Osteoblast (primary cell): ENCODE measurements around the gene TRIM6. TPM values are rescaled to one million over a fixed set of nuclear protein-coding genes. Genes with fewer than 3 reads are reported as not detected.
"Not testable (repeated sequence)": the region's sequence is repeated elsewhere in the genome, so short reads cannot be mapped to it uniquely, and the experiment has no call there.

Source experiments
- DNase-seq: peaks from one replicate; pipeline ENCODE4 v3.0.0; 2011; ENCODE audit warnings: low spot score, mixed read lengths; ENCODE audit not compliant: insufficient read length; ENCODE audit errors: missing footprints
- H2AFZ ChIP-seq: 2 replicates; pipeline ENCODE4 v1.6.0; 2011; ENCODE audit warnings: mild to moderate bottlenecking, low read length
- H3K27ac ChIP-seq: 2 replicates; pipeline ENCODE4 v1.5.1; 2011; ENCODE audit warnings: mild to moderate bottlenecking, low read depth, low read length, moderate library complexity
- H3K27me3 ChIP-seq: 2 replicates; pipeline ENCODE4 v1.6.0; 2012; ENCODE audit warnings: mild to moderate bottlenecking, control low read depth, inconsistent platforms, low read length, moderate library complexity; ENCODE audit not compliant: insufficient read depth
- H3K36me3 ChIP-seq: 2 replicates; pipeline ENCODE4 v1.5.1; 2011; ENCODE audit warnings: mild to moderate bottlenecking, low read length, control low read depth, moderate library complexity; ENCODE audit not compliant: insufficient read depth
- H3K4me1 ChIP-seq: 2 replicates; pipeline ENCODE4 v1.5.1; 2011; ENCODE audit warnings: mild to moderate bottlenecking, low read length, control low read depth, moderate library complexity; ENCODE audit not compliant: insufficient read depth
- H3K4me2 ChIP-seq: 2 replicates; pipeline ENCODE4 v1.6.0; 2011; ENCODE audit warnings: mild to moderate bottlenecking, low read length; ENCODE audit not compliant: insufficient read depth
- H3K4me3 ChIP-seq: fragments of 200-600 bp; sonication (generic); 3 replicates; pipeline ENCODE4 v1.5.1; 2012; ENCODE audit warnings: mild to moderate bottlenecking, low read length, inconsistent platforms; ENCODE audit not compliant: insufficient read depth
- H3K79me2 ChIP-seq: 2 replicates; pipeline ENCODE4 v1.6.0; 2012; ENCODE audit warnings: mild to moderate bottlenecking, low read length, control low read depth, inconsistent platforms; ENCODE audit not compliant: insufficient read depth
- H3K9me3 ChIP-seq: 2 replicates; pipeline ENCODE4 v1.5.1; 2011; ENCODE audit warnings: low read depth, low read length, control low read depth
- H4K20me1 ChIP-seq: 2 replicates; pipeline ENCODE4 v1.6.0; 2012; ENCODE audit warnings: mild to moderate bottlenecking, low read length, control low read depth; ENCODE audit not compliant: insufficient read depth
- total RNA-seq: library from RNA; depleted of rRNA; stranded (reverse); fragments of >200 nt; gene quantifications from 2 replicates; pipeline ENCODE4 v1.2.3, GENCODE V29; 2012
- TF ChIP-seq, protein P1 (sequence below): IDR thresholded peaks from 2 replicates; pipeline ENCODE4 v1.5.1; 2011; ENCODE audit warnings: mild to moderate bottlenecking, low read depth, low read length, moderate library complexity; ENCODE audit errors: extremely low read depth

Gene TRIM6
- total RNA-seq, 1 donor = 3.6 TPM

DNA sequence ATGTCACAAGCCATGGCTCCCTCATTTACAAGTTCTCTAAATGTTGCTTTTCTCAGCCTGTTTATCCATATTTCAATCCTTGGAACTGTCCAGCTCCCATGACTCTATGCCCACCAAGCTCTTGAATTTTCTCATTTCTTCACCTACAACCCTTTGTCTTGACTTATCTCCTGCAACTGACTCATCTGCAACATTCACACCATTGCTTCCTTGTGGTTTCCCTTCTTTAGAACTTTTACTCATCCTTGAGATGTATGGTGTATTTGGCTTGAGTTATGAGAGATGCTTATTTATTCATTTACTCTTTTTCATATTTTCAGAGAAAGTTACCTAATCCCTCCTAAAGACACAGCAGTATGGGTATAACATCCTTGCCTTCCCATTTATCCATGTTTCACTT is 47.1 kb downstream of the TRIM6 start:
- Histone ChIP-seq H3K27me3 (no peaks in the 10 kb centered on the region), H3K9me3 (no peaks in the 10 kb centered on the region), H4K20me1 (no peaks in the 10 kb centered on the region), H3K36me3 (peaks cover 8% of the 10 kb centered on the region), H3K79me2 (no peaks in the 10 kb centered on the region), H3K4me3 (no peak overlapping the region), H3K27ac (no peak overlapping the region), H2AFZ (no peak overlapping the region), H3K4me1 (no peaks in the 10 kb centered on the region), H3K4me2 (no peak overlapping the region)
- DNase-seq = no peak
- TF ChIP-seq, protein P1, sequence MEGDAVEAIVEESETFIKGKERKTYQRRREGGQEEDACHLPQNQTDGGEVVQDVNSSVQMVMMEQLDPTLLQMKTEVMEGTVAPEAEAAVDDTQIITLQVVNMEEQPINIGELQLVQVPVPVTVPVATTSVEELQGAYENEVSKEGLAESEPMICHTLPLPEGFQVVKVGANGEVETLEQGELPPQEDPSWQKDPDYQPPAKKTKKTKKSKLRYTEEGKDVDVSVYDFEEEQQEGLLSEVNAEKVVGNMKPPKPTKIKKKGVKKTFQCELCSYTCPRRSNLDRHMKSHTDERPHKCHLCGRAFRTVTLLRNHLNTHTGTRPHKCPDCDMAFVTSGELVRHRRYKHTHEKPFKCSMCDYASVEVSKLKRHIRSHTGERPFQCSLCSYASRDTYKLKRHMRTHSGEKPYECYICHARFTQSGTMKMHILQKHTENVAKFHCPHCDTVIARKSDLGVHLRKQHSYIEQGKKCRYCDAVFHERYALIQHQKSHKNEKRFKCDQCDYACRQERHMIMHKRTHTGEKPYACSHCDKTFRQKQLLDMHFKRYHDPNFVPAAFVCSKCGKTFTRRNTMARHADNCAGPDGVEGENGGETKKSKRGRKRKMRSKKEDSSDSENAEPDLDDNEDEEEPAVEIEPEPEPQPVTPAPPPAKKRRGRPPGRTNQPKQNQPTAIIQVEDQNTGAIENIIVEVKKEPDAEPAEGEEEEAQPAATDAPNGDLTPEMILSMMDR = no peak

DNA sequence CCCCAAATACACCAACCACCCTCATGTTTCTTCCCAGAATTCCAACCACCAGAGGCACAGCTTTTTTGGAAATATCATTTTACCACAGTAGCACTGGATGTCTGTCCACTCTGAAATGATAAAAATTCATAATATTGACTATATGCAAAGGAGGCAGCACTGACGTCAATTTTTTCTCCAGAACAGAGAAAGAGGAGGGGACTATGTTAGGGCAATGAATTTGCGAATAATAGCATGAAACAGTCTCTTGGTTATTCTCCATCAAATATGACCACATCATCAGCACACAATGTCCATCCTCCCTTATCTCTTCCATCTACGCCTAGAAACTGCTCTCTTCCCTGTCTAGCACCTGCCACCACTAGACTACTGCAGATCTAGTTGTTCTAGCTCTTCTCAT is 49.7 kb downstream of the TRIM6 start:
- H3K79me2 ChIP-seq = no peaks in the 10 kb centered on the region
- DNase-seq = no peak
- no peak overlapping the region for H2AFZ ChIP-seq
- H3K4me1 ChIP-seq = no peaks in the 10 kb centered on the region
- no peak overlapping the region for H3K4me3 ChIP-seq
- no peaks in the 10 kb centered on the region for H3K27me3 ChIP-seq
- H3K27ac ChIP-seq = no peak overlapping the region
- no peaks in the 10 kb centered on the region for H3K9me3 ChIP-seq
- H3K36me3 ChIP-seq = peaks cover 8% of the 10 kb centered on the region
- H4K20me1 ChIP-seq = no peaks in the 10 kb centered on the region
- TF ChIP-seq, protein P1 = no peak
- no peak overlapping the region for H3K4me2 ChIP-seq

DNA sequence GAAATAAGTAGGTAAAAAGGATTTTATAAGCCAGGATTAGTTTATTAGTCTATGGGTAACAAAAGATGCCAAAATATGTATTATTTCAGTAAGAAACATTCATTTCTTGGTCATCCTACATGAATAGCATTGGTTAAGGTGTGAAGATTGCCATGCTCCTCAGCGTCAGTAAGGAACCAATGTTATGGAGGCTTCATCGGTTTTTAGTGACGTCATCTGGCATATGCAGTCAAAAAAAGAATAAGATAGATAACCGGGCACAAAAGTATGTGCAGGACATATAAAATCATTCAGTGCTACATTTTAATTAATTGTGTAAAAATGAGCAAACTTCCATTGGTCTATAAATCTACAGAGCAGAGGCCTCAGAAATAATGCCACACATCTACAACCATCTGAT is 59.0 kb downstream of the TRIM6 start:
- Histone ChIP-seq H3K4me3 (no peak overlapping the region), H3K36me3 (no peaks in the 10 kb centered on the region), H3K27ac (no peak overlapping the region), H3K4me1 (no peaks in the 10 kb centered on the region), H4K20me1 (no peaks in the 10 kb centered on the region), H3K79me2 (no peaks in the 10 kb centered on the region), H3K4me2 (no peak overlapping the region), H3K9me3 (no peaks in the 10 kb centered on the region), H3K27me3 (no peaks in the 10 kb centered on the region), H2AFZ (no peak overlapping the region)
- TF ChIP-seq, protein P1 = no peak
- DNase-seq = no peak

DNA sequence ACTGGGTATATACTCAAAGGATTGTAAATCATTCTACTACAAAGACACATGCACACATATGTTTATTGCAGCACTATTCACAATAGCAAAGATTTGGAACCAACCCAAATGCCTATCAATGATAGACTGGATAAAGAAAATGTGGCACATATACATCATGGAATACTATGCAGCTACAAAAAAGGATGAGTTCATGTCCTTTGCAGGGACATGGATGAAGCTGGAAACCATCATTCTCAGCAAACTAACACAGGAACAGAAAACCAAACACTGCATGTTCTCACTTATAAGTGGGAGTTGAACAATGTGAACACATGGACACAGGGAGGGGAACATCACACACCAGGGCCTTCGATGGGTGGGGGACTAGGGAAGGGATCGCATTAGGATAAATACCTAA is 60.5 kb downstream of the TRIM6 start:
- not testable (repeated sequence) for H3K4me2 ChIP-seq, H3K27me3 ChIP-seq, DNase-seq, H2AFZ ChIP-seq, H3K36me3 ChIP-seq, H3K4me3 ChIP-seq, H3K9me3 ChIP-seq, H4K20me1 ChIP-seq, H3K27ac ChIP-seq, H3K4me1 ChIP-seq, H3K79me2 ChIP-seq

DNA sequence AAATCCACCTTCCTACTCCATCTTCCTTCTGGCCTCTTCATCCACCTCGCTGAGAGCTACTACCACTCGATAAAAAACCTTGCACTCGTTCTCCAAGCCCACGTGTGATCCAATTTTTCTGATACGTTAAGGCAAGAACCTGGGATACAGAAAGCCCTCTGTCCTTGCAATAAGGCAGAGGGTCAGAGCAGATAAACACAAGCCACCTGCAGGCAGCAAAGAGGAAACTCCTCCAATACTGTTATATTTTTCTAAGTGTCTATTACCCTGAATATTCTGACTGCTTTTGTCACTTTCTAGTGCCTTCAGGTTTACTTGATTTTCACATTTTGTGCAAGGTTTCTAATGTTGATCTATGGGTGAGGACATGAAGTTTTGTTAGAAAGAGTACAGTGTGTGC is 61.9 kb downstream of the TRIM6 start:
- Histone ChIP-seq H3K79me2 (no peaks in the 10 kb centered on the region), H4K20me1 (no peaks in the 10 kb centered on the region), H3K27ac (no peak overlapping the region), H3K4me1 (no peaks in the 10 kb centered on the region), H3K36me3 (peaks cover 6% of the 10 kb centered on the region), H3K27me3 (no peaks in the 10 kb centered on the region), H3K4me3 (no peak overlapping the region), H2AFZ (no peak overlapping the region), H3K9me3 (no peaks in the 10 kb centered on the region), H3K4me2 (no peak overlapping the region)
- TF ChIP-seq, protein P1 = no peak
- no peak for DNase-seq
